Endothelial cell of umbilical vein (primary cell): ENCODE data around the gene PDE3B. TPM values are rescaled to one million over a fixed set of nuclear protein-coding genes. Genes with fewer than 3 reads are reported as not detected.

Experiments
- BruUV-seq: library from RNA; stranded (reverse); fragments of 400-500 nt; replicated peaks from 2 replicates; lab custom pipeline; 2021; lab: Mats Ljungman, UMichigan
- CTCF ChIA-PET: fragments of 300-600, 350-600 bp; sonication (Branson Sonifier 250); formaldehyde crosslinking; loops from one replicate; lab custom pipeline; 2021; ENCODE audit warnings: antibody characterized with exemption, inconsistent platforms; lab: Charles Lee
- POLR2A ChIA-PET: fragments of 300-600, 350-600 bp; sonication (Branson Sonifier 250); formaldehyde crosslinking; loops from one replicate; lab custom pipeline; 2021; ENCODE audit warnings: antibody characterized with exemption, inconsistent platforms; lab: Charles Lee
- DNase-seq: peaks from one replicate; pipeline ENCODE4 v3.0.0-alpha.2; 2011; ENCODE audit warnings: low read depth, low spot score
- FAIRE-seq: peaks from 2 replicates; lab custom pipeline; 2011; peaks lifted over from hg19 to GRCh38; lab: Jason Lieb, UNC
- H2AFZ ChIP-seq: 2 replicates; pipeline ENCODE4 v1.6.0; 2012; ENCODE audit warnings: low read depth, low read length, control low read depth, inconsistent platforms
- H3K27ac ChIP-seq: 2 replicates; pipeline ENCODE4 v1.5.1; 2011; ENCODE audit warnings: low read depth, mild to moderate bottlenecking, control low read depth, low read length, moderate library complexity; ENCODE audit not compliant: insufficient read depth
- H3K27me3 ChIP-seq, 2 experiments: 2 replicates each; pipeline versions ENCODE4 v1.6.0 to v1.6.1; 2011; ENCODE audit warnings: low read length in 2 of 2, mixed read lengths in 1 of 2; ENCODE audit not compliant: control insufficient read depth in 2 of 2, insufficient read depth in 2 of 2
- H3K36me3 ChIP-seq, 2 experiments: 2 replicates in 1 of 2; 3 replicates in 1 of 2; pipeline ENCODE4 v1.5.1; 2011; ENCODE audit warnings: low read length in 2 of 2, mild to moderate bottlenecking in 1 of 2, moderate library complexity in 1 of 2; ENCODE audit not compliant: control insufficient read depth in 2 of 2, insufficient read depth in 2 of 2; ENCODE audit errors: extremely low read depth in 1 of 2
- H3K4me1 ChIP-seq: 3 replicates; pipeline ENCODE4 v1.5.1; 2011; ENCODE audit warnings: mild to moderate bottlenecking, low read length; ENCODE audit not compliant: control insufficient read depth, insufficient read depth; ENCODE audit errors: extremely low read depth
- H3K4me2 ChIP-seq: 2 replicates; pipeline ENCODE4 v1.6.1; 2011; ENCODE audit warnings: low read length, control low read depth, mixed read lengths; ENCODE audit not compliant: insufficient read depth
- H3K4me3 ChIP-seq, 3 experiments: fragments of 200-600 bp in 1 of 3; sonication (generic), shearing (Covaris generic) in 1 of 3; replicated peaks in 1 of 3; 2 replicates each; pipeline ENCODE4 v1.5.1; 2011 to 2016; ENCODE audit warnings: control low read depth in 3 of 3, low read length in 3 of 3, mild to moderate bottlenecking in 2 of 3, inconsistent platforms in 1 of 3, low read depth in 1 of 3, moderate library complexity in 1 of 3; ENCODE audit not compliant: insufficient read depth in 1 of 3
- H3K79me2 ChIP-seq: 2 replicates; pipeline ENCODE4 v1.6.0; 2012; ENCODE audit warnings: low read length, inconsistent platforms; ENCODE audit not compliant: control insufficient read depth, insufficient read depth
- H3K9ac ChIP-seq: replicated peaks from 2 replicates; pipeline ENCODE3; 2011; ENCODE audit warnings: low read length, control low read depth; ENCODE audit not compliant: insufficient read depth; ENCODE audit errors: extremely low read depth
- H3K9me1 ChIP-seq: replicated peaks from 3 replicates; pipeline ENCODE4 v1.6.0; 2011; ENCODE audit warnings: mild to moderate bottlenecking, low read length; ENCODE audit not compliant: control insufficient read depth, insufficient read depth; ENCODE audit errors: extremely low read depth
- H3K9me3 ChIP-seq: replicated peaks from 2 replicates; pipeline ENCODE4 v1.5.1; 2012; ENCODE audit warnings: low read length, inconsistent platforms; ENCODE audit not compliant: control insufficient read depth, insufficient read depth
- H4K20me1 ChIP-seq: replicated peaks from 2 replicates; pipeline ENCODE3; 2011; ENCODE audit warnings: mild to moderate bottlenecking, low read length; ENCODE audit not compliant: control insufficient read depth, insufficient read depth; ENCODE audit errors: extremely low read depth
- EZH2 ChIP-seq: IDR thresholded peaks from 2 replicates; pipeline ENCODE4 v1.6.1; 2012; ENCODE audit warnings: borderline replicate concordance, low read depth, mild to moderate bottlenecking, moderate library complexity, low read length, inconsistent platforms; ENCODE audit not compliant: severe bottlenecking
- FOS ChIP-seq: IDR thresholded peaks from 2 replicates; pipeline ENCODE4 v1.6.1; 2011; ENCODE audit warnings: mild to moderate bottlenecking, low read length, moderate library complexity, borderline replicate concordance; ENCODE audit not compliant: insufficient read depth
- GATA2 ChIP-seq: IDR thresholded peaks from 2 replicates; pipeline ENCODE4 v1.7.0; 2011; ENCODE audit warnings: low read depth, mild to moderate bottlenecking, moderate library complexity, mixed read lengths, low read length; ENCODE audit not compliant: insufficient read length, insufficient read depth
- JUN ChIP-seq: IDR thresholded peaks from 2 replicates; pipeline ENCODE4 v1.6.1; 2011; ENCODE audit warnings: borderline replicate concordance, low read depth; ENCODE audit not compliant: insufficient read length, insufficient read depth
- MYC ChIP-seq: IDR thresholded peaks from one replicate; pipeline ENCODE4 v1.6.1; 2011; ENCODE audit warnings: mild to moderate bottlenecking, low read depth, low read length
- POLR2A ChIP-seq: IDR thresholded peaks from 2 replicates; pipeline ENCODE4 v1.6.1; 2012; ENCODE audit warnings: low read depth, mild to moderate bottlenecking, control low read depth, low read length
- POLR2AphosphoS5 ChIP-seq: IDR thresholded peaks from 2 replicates; pipeline ENCODE4 v1.6.1; 2012; ENCODE audit warnings: low read depth, mild to moderate bottlenecking, control low read depth, low read length, moderate library complexity; ENCODE audit not compliant: insufficient read depth
- dilution Hi-C: fragments of 300-500 bp; cut with MboI; formaldehyde crosslinking; loops from one replicate; pipeline ENCODE4 v1.15.0; 2019; ENCODE audit warnings: low sequenced_read_pairs; ENCODE audit not compliant: extremely low pct_ligation_motif_present
- intact Hi-C: fragments of 100-400 bp; cut with micrococcal nuclease; formaldehyde crosslinking; loops from one replicate; pipeline ENCODE4 v1.10.0; 2022
- polyA plus RNA-seq, 4 experiments: library from polyadenylated mRNA; depleted of rRNA in 3 of 4; stranded (reverse) in 3 of 4; unstranded in 1 of 4; fragments of >200 nt; gene quantifications; 2 replicates each; pipeline versions ENCODE4 v1.2.1 to v1.2.3, GENCODE V29; 2011 to 2012; ENCODE audit warnings: missing spikeins in 1 of 4
- total RNA-seq: library from RNA; stranded (reverse); gene quantifications from 2 replicates; pipeline ENCODE4 v1.2.3, GENCODE V29; 2021
- TF ChIP-seq, protein P1 (sequence below): IDR thresholded peaks from 2 replicates; pipeline ENCODE4 v1.6.1; 2011; ENCODE audit not compliant: insufficient read depth, insufficient read length
- TF ChIP-seq, protein P2 (sequence below), 2 donors: IDR thresholded peaks; 1 replicate in 1 of 2; 2 replicates in 1 of 2; pipeline ENCODE4 v1.5.1; 2011; ENCODE audit warnings: low read length in 2 of 2, mild to moderate bottlenecking in 2 of 2, moderate library complexity in 2 of 2, control low read depth in 1 of 2, inconsistent platforms in 1 of 2, low read depth in 1 of 2; ENCODE audit not compliant: insufficient read depth in 1 of 2; ENCODE audit errors: extremely low read depth in 1 of 2

PDE3B gene
- total and polyA plus RNA-seq, 2 donors (not counting 3 experiments of a cell fraction or from before 2014, with no cell fraction given): 0.26 to 1.9 TPM

GRCh38 chr11:14764179-14764578, 120.6 kb downstream of the PDE3B start:
- TF ChIP-seq MYC: no peak
- TF ChIP-seq, protein P1, sequence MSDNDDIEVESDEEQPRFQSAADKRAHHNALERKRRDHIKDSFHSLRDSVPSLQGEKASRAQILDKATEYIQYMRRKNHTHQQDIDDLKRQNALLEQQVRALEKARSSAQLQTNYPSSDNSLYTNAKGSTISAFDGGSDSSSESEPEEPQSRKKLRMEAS: no peak
- TF ChIP-seq FOS: no peak
- TF ChIP-seq POLR2AphosphoS5: no peak
- TF ChIP-seq, protein P2, sequence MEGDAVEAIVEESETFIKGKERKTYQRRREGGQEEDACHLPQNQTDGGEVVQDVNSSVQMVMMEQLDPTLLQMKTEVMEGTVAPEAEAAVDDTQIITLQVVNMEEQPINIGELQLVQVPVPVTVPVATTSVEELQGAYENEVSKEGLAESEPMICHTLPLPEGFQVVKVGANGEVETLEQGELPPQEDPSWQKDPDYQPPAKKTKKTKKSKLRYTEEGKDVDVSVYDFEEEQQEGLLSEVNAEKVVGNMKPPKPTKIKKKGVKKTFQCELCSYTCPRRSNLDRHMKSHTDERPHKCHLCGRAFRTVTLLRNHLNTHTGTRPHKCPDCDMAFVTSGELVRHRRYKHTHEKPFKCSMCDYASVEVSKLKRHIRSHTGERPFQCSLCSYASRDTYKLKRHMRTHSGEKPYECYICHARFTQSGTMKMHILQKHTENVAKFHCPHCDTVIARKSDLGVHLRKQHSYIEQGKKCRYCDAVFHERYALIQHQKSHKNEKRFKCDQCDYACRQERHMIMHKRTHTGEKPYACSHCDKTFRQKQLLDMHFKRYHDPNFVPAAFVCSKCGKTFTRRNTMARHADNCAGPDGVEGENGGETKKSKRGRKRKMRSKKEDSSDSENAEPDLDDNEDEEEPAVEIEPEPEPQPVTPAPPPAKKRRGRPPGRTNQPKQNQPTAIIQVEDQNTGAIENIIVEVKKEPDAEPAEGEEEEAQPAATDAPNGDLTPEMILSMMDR (IDR thresholded peaks at IDR 0.05; ENCODE audit: extremely low read depth in 1 of 2, insufficient read depth in 1 of 2, low read depth in 1 of 2, low read length in 2 of 2): no peak
- TF ChIP-seq EZH2: no peak
- TF ChIP-seq GATA2: no peak
- TF ChIP-seq JUN: no peak
- TF ChIP-seq POLR2A: no peak
- Histone ChIP-seq H3K9ac (no peak overlapping the region), H2AFZ (no peak overlapping the region), H3K4me2 (no peak overlapping the region), H3K79me2 (no peaks in the 10 kb centered on the region), H3K27me3 (peaks cover 0 to 1% of the 10 kb centered on the region in 2 experiments), H3K4me3 (no peak overlapping the region), H3K9me3 (no peaks in the 10 kb centered on the region), H3K27ac (no peak overlapping the region), H3K36me3 (no peaks in the 10 kb centered on the region), H4K20me1 (no peaks in the 10 kb centered on the region), H3K9me1 (no peaks in the 10 kb centered on the region), H3K4me1 (peaks cover 2% of the 10 kb centered on the region)
- CTCF ChIA-PET: interaction anchor here (0.7 to 2.7 kb wide), 4 partner anchors 21 to 228 kb away, joined by 3 to 17 read pairs (median 4); no protein-coding TSS in a partner anchor
- no peak for DNase-seq
- POLR2A ChIA-PET: no interaction called here
- BruUV-seq: no TSS peak
- dilution Hi-C loops: no loop called here
- intact Hi-C loops: no loop called here
- FAIRE-seq: no peak
